Left hindlimb (tissue), 1 donor: Measurements from ENCODE around the gene LIFR.
"Not testable (repeated sequence)": the region's sequence is repeated elsewhere in the genome, so short reads cannot be mapped to it uniquely, and the experiment has no call there.

ENCODE experiments used
- DNase-seq: peaks from one replicate; pipeline ENCODE4 v3.0.0-alpha.2; 2018

LIFR gene

DNA sequence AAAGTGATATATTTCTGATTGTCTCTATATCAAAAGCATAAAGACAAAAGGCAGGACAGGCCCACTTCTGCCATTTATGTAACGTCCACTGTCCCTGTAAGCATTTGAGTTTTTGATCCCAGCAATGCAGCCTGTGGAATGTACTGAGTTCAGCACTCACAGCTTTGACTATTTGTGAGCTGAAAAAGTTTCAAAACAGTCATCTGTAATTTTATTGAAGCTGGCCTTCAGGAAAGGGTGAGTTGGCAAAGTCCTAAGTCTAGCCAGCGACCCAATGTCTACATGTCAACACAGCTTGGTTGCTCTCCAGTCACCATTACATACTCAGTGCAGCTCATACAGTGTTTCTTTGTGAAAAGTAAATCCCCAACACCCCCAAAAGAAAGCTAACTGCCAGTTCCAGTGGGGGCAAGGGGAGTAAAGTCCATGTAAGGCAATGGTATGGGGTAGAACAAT is 9.7 kb downstream of the LIFR start:
- no peak for DNase-seq

DNA sequence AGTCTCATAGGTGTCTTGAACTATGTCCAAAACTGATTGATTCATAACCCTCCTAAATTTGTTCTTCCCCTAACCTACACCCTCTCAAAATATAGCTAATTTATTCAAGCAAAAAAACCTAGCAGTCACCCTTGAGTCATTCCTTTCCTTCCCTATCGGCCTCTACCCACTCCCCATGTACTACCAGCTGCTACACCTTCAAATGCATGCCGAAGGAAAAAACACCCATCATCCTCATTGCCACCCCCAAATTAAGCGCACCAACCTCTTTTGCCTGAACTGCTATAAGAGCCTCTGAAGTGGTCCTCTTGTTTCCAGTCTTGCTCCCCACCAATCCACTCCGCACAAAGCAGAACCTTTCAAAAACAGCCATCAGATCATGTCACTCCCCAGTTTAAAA is 12.6 kb downstream of the LIFR start:
- DNase-seq, result no peak

DNA sequence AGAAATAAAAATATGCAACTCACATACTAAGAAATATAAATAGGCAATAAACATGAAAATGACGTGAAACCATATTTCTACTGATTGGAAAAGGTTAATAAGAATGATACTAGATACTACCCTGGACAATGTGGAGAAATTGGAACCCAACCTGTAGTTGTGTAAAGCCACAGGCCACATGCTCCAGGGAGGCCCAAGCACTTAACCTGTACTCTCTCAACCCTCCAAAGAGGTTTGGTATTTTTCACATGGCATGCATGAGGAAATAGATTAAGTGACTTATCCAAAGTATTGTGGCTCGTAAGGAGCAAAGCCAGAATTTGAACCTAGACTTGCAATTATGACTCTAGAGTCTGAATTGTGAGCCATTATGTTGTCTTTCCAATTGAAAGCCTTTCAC is 13.4 kb downstream of the LIFR start:
- DNase-seq, result no peak

DNA sequence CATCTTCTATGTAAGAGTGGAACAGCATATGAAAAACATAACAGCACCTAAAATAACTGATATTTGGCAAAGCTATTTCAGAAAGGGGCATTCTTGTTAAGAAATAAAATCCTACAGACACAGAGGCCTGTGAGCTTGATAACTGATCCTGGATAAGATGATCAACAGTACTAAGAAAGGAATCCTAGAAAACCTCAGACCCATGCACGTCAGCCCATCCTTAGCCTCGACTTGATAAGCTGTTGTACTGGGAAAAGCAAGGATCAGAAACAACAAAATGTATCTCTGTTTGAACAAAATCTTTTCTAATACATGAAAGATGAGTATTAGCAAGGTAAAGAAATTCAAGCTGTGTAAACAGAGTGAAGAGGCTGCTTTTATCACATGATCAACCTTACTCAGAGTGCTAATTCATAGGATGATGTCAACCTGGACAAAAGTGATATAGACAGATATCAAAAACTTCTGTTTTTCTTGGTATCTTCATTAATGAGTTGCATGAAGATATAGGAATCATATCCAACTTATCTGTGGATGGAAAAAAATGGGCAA is 15.2 kb downstream of the LIFR start:
- DNase-seq, result no peak

DNA sequence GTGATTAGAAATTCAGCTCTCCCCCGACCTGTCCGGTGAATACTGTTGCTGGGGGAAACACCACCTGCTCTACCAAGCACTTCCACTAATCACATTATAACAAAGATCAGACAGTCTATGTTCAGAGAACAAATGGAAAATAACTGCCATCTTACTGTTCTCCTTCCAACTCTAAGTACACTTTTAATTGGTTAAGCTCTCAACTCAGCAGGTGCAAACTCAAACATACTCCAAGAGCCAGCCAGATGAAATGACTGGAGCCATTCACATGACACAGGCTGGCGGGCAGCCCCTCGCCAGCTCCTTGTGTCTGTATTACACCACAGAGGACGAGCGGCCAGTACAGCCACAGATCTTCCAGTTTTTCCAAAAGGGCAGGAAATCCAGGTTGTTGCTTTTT is 16.1 kb downstream of the LIFR start:
- DNase-seq, result no peak

DNA sequence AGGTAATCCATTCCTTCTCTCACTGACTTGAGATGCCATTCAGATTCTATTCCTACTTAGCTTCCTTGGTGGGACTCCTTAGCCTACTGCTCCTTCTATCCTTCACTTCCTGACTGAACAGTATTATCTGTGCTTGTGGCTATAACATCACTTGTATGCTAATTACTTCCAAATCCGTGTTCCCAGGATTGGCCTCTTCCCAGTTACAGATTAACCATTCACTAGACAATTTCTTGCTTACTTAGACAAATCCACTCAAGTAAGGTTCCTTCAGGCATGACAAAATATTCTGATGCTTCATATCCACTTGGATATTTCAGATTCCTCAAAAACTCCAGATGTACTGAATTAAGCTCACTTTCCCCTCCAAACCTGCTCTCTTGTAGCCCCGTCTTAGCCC is 18.3 kb downstream of the LIFR start:
- no peak for DNase-seq

DNA sequence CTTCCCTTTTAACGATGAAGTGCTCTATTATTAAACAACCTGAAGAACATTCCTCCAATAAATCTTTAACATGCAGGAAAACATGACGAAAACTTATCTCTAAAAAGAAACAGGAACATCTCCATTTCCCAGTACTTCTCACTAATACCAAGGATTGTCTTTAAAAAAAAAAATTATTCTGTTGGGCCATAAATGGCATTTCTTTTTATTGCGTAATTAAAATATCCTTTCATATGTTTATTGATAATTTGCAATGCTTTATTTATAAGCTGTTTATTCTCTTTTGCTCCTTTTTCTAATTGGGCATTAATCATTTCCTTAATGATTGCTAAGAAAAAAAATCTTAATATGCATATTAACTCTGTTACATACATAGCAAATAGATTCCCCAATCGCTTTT is 18.9 kb downstream of the LIFR start:
- DNase-seq, result no peak

DNA sequence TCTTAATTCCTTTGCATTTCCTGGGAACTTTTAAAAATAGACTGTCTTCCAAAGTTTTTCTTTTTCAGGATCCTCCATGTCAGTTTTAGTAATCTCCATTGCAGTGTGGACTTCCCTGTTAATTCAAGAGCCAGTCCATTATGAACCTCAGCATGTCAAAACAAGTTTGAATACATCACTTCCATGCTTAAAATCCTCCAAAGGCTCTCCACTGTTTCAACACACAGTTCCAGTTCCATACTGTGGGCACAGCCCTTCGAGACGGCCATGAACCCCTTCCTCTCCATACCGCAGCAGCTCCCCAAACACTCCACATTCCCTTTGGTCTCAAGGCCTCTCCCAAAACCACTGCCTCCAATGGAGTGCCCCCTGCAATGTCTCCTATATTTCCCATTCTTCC is 19.5 kb downstream of the LIFR start:
- DNase-seq, result no peak

DNA sequence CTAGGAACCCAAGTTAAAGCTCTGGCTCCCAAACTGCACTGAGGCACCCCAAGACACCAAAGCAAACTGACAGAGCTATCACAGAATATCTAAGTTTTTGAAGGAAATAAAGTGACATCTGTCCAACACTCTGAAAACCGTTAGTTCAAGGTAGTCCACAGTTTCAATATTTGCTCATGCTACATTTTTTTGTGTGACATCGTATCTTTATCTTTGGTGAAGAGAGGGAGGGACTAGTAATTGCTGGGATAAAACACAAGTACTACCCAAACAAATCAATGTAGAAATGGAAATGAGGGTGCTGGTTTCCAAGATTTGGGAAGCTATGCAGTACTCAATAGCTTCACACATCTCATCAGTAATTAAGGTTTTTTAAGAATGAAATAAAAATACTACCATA is 20.6 kb downstream of the LIFR start:
- DNase-seq, result no peak

DNA sequence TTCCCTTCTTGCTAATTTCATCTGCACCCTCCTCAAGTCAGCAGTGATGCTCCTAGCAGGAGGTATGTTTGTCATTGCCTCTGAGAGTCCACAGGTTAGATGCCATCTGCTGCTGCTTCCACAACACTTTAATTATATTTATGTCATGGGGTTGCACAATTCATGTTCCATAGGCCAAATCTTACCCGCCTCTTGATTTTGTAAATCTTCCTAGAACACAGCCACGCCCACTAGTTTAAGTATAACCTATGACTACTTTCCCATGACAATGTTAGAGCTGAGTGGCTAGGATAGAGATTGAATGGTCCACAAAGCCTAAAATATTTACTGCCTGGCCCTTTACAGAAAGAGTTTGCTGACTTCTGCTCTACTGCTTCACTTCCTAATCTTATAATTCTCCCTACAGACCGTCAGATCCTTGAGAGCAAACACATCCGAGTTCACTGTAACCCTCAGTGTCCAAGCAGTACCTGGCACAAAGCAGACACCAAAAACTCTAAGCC is 21.1 kb downstream of the LIFR start:
- DNase-seq, result no peak

DNA sequence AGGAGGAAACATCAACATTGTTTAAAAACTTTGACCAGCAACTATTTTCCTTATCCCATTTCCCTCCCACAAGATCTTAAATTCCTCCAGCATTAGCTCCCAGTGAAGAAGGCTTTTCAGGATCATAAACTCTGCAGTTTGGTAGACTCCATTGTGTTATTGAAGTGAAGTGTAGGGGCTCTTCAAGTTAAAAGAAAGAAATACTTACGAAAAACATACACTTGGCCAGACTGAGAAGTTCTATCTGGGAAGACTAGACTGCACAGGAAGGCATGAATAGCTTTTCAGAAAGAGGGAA is 22.3 kb downstream of the LIFR start:
- no peak for DNase-seq

DNA sequence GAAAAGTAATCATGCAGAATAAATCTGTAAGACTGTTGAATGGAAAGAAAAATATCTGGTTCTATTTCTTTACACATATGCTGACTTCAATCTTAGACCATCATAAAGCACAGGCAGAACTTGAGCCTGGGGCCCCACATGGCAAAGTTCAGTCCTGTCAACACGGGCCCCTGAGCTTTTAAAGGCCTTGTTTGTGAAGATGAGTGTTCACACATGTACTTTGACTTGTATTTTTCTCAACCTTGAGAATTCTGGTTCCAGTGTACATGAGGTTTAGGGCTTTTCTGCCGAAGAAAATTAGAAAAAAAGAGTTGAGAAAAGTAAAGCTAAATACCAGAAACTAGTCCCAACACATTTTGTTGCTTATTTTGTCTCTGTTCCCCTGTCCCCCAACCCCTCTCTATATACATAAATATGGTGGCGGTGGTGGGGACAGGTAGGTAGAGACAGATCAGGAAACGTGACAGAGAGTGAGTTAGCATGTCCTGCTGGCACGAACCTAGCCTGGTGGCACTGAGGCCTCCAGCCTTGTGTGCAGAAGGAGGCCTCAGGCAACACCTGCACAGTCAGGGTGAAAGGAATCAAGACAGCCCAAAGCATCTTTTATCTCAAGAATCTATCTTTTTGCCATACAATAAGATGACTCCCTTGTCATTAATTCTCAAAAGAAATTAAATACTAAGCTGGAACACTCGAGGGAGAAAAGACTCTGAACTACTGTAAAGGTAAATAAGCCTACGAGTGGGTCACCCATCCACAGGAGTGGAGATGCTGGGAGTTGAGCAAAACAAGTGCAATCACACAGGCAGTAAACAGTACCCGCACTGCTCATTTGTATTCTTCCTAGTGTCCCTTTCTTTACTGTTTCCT is 22.9 kb downstream of the LIFR start:
- no peak for DNase-seq

DNA sequence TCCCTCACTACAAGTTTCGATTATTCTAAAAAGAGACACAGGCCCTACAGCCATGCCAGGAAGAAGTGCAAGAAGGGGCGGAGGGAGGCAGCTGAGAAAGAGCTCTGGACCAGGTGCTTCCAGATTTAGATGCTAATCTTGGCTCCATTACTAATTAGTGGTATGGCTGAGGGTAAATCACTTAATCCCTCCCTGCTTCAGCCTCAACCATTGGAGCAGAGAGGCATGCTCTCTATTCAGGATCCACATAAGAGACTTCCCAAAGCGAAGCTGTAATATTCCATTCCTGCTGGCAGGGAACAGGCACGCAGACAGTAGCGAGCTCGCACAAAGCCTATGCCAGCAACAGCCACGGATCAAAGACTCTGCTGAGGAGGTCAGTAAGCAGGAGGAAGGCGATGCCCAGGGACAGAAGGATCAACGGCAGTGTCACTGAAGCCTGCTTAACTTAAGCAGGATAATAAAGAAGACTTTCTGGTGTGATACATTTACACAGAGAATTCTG is 24.2 kb downstream of the LIFR start:
- DNase-seq, result no peak

DNA sequence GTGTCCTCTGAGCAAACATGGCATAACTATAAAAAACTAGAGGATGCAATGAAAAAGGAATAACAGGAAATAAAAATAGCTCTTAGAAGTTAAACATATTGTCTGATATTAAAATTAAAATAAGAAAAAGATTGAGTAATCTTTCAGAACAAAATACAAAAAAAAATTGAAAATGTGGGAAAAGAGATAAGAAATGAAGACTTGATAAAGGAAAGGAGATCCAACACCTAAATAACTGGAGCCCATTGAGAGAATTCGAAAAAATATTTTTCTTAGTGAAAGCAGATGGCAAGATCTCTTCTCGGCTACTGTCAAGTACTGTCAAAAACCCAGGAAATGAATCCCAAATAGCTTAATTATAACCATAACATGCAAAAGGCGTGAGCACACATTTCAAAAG is 24.9 kb downstream of the LIFR start:
- DNase-seq, result no peak

DNA sequence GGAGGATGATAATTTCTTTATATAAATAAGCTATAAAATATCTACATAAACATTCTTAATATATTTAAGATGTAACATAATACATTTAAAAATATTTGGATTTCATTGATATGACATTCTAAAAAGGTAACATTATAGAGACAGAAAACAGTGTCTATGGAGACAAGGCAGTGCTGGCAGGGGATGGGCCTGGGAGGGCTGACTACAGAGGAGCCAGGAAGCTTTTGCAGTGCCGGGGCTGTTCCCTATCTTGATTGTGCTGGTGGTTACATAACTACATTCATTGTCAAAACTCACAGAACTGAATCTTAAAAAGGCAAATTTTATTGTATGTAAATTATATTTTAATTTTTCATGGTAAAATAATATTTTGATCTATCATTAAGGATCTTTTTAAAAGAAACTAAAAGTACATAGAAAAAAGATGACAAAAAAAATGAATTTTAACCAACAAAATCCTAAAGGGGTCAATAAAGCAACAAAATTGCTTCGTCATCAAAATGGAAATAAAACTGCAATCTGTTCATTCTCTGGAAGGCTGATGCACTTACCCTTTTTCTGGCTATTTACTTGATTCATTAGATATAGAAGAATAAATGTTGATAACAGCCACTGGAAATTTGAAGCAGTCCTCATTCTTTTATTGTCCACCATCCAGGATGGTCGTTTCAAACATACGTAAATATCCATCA is 26.3 kb downstream of the LIFR start:
- DNase-seq, result no peak

DNA sequence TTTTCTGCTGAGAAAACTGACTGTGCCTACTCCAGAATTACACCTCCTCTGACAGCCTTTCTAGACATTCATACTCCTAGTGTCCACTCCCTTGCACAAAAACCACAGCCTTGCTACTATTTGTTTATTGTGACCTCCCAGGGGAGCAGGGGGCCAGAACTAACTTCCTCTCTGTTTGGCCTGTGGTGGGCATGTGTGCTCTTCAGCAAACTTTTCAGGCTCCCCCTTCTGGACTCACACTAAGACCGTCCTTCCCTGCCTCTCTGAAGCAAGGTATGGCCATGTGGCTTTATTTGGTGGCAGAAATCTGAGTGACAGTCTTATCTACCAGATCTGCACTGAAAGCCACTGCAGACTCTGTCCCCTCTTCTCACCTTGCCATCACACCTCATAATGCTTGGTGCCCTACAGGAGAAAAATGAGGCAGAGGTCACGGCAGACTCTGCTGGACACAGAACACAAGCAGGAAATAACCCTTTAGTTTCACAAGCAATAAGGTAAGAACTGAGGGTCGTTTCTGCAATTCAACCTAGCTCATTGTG is 28.2 kb downstream of the LIFR start:
- DNase-seq, result no peak

DNA sequence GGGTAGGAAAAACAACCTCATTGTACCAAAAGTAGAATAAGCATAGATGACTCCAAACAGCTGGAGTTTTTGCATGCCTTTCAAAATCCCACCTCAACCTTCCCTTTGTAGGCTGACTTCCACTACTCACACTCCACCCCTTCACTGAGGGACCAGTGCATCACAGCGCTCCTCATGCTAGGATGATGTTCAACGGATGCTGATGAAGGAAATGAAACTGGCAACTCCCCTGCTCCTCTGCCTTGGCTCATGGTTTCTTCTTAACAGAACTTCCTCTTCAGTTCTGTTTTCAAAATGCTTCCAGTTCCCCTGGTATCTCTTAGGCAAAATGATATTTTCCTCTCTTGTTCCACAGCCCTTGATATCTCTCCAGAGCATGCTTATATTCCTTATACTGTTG is 29.0 kb downstream of the LIFR start:
- DNase-seq, result no peak

DNA sequence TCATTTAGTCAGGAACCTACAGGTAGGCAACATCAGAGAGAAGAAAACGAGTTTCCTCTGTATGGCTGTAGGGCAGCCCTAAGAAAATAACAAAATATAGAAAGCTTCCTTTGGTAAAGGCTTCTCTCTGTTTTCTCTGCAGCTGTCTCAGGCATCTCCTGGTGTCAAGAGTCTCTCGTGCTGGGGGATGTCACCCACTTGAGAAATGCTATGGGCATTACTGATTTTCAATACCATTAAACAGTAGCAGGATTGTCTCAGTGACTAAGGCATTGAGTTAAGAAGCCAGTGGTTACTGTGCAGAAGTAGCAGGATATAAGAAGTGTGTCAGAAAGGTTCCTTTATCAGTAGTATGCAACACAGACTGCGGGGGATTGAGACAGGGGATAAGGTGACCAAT is 32.4 kb downstream of the LIFR start:
- DNase-seq, result no peak

DNA sequence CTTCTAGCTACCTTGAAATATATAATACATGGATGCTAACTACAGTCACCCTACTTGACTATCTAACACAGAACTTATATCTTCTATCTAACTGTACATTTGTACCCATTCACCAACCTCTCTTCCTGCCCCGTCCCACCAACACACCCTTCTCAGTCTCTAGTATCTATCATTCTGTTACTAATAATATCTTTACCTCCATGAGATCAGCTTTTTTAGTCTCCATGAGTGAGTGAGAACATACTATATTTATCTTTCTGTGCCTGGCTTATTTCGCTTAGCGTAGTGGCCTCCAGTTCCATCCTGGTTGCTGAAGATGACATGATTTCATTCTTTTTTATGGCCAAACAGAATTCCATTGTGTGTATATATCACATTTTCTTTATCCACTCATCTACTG is 37.0 kb downstream of the LIFR start:
- DNase-seq, result no peak

DNA sequence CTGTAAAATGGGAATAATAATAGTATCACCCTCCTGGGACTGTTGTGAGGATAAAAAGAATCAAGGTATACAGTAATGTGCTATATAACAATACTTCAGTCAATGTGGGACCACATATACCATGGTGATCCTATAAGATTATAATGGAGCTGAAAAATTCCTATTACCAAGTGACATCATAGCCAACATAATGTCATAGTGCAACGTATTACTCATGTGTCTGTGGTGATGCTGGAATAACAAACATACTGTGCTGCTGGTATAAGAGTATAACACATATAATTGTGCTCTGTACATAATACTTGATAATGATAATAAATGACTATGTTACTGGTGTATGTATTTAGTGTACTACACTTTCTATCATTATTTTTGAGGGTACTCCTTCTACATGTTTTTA is 38.1 kb downstream of the LIFR start:
- no peak for DNase-seq

DNA sequence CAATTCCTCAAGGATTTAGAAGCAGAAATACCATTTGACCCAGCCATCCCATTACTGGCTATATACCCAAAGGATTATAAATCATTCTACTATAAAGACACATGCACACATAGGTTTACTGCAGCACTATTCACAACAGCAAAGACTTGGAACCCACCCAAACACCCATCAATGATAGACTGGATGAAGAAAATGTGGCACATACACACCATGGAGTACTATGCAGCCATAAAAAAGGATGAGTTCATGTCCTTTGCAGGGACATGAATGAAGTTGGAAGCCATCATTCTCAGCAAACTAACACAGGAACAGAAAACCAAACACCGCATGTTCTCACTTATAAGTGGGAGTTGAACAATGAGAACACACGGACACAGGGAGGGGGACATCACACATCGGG is 39.8 kb downstream of the LIFR start:
- DNase-seq, result not testable (repeated sequence)

DNA sequence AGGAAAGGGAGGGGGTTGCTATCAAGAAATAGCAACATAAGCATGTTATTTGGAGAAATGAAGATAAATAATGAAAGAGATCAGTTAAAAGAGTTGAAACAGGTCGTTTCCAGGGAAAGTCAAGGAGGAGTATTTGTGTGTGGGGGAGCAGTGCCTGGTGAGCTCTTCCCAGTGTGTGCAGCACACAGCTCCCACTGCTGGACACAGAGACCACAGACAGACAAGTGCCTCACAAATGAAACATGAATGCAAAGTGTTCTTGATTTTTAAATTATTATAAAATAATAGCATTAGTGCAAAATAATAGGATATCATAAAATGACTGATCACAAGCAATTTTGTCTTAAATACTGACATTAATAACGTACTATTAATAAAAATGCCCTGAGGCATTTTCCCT is 40.8 kb downstream of the LIFR start:
- DNase-seq, result no peak

DNA sequence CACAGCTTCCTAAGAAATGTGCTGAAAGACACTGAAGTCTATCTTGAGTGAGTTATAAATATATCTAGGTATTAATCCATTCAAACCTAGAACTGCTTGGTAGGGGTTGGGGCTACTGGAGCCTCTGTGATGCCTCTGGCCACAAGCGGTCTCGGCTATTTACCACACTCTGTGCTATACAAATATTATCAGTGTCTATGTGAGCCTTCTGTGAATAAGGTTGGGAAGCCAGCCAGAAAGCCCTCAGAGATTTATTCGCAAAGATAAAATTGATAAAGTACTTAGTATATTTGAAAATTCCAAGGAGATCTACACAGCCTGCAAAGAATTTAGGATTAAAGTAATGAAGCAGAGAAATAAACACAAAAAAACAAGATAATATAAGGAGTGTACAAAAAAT is 41.4 kb downstream of the LIFR start:
- DNase-seq, result no peak

DNA sequence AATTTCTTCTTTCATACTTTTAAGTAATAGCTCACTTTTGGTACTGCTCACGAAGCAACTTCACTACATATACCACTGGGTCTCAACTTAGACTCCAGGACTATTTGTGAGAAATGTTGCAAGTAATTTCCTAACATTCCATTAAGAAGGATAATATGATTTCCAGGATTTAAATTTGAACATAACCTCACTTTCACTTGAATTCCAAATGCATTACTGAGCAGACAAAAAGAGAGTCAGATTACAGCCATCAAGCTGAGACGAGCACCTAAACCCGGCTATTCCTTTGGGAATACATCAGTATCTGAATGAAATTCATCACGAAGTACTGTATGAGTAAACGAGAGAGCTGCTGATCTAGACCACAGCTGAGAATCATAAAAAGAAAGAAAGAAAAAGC is 47.3 kb downstream of the LIFR start:
- no peak for DNase-seq
